Naive thymus-derived CD4-positive, alpha-beta T cell (primary cell): ENCODE results near the gene NBPF3. TPM values are rescaled to one million over a fixed set of nuclear protein-coding genes. Genes with fewer than 3 reads are reported as not detected.
A peak's percentile ranks its signal among the peaks of the same experiment; 100 is the strongest.
"Not testable (repeated sequence)": the region's sequence is repeated elsewhere in the genome, so short reads cannot be mapped to it uniquely, and the experiment has no call there.

ENCODE experiments used
- ATAC-seq: fragments of 150-1000 bp; cut with Tn5 transposase; 2 replicates; pipeline ENCODE4 v1.10.0; 2021; ENCODE audit warnings: mild to moderate bottlenecking, moderate library complexity
- CTCF ChIA-PET: fragments of 350-600 bp; sonication (Branson Sonifier 250); formaldehyde crosslinking; loops from one replicate; lab custom pipeline; 2021; ENCODE audit warnings: antibody characterized with exemption; lab: Charles Lee
- POLR2A ChIA-PET: fragments of 350-600 bp; sonication (Branson Sonifier 250); formaldehyde crosslinking; loops from one replicate; lab custom pipeline; 2021; ENCODE audit warnings: antibody characterized with exemption, inconsistent platforms; lab: Charles Lee
- DNase-seq, 9 donors: peaks; one replicate each; pipeline versions ENCODE4 v3.0.0 to v3.0.0-alpha.2; 2020 to 2022; ENCODE audit warnings: mixed read lengths in 1 of 9
- H3K27ac ChIP-seq: one replicate; pipeline ENCODE4 v1.7.0; 2013; ENCODE audit warnings: mild to moderate bottlenecking, low read depth, low read length, moderate library complexity
- H3K27me3 ChIP-seq, 2 donors: one replicate each; pipeline ENCODE4 v1.7.0; 2013; ENCODE audit warnings: low read length in 2 of 2, mild to moderate bottlenecking in 2 of 2, moderate library complexity in 2 of 2; ENCODE audit not compliant: control insufficient read depth in 2 of 2, insufficient read depth in 2 of 2
- H3K36me3 ChIP-seq, 3 experiments: 1 replicate in 2 of 3; 2 replicates in 1 of 3; pipeline ENCODE4 v1.7.0; 2013; ENCODE audit warnings: low read length in 3 of 3, mild to moderate bottlenecking in 3 of 3, moderate library complexity in 1 of 3; ENCODE audit not compliant: insufficient read depth in 3 of 3, control insufficient read depth in 2 of 3
- H3K4me1 ChIP-seq, 2 donors: one replicate each; pipeline ENCODE4 v1.7.0; 2013; ENCODE audit warnings: low read length in 2 of 2, mild to moderate bottlenecking in 2 of 2, moderate library complexity in 1 of 2; ENCODE audit not compliant: control insufficient read depth in 2 of 2, insufficient read depth in 2 of 2
- H3K4me3 ChIP-seq: 2 replicates; pipeline ENCODE4 v1.7.0; 2013; ENCODE audit warnings: mild to moderate bottlenecking, low read length
- H3K9me3 ChIP-seq, 3 experiments: 1 replicate in 2 of 3; 2 replicates in 1 of 3; pipeline ENCODE4 v1.7.0; 2013; ENCODE audit warnings: low read length in 3 of 3; ENCODE audit not compliant: control insufficient read depth in 2 of 3
- H3K27ac Mint-ChIP-seq, 9 donors: one replicate each; pipeline ENCODE4 v1.8.0; 2020 to 2022; ENCODE audit warnings: mixed read lengths in 9 of 9, mild to moderate bottlenecking in 8 of 9, moderate library complexity in 5 of 9, inconsistent platforms in 2 of 9
- H3K27me3 Mint-ChIP-seq, 5 donors: one replicate each; pipeline ENCODE4 v1.8.0; 2021 to 2022; ENCODE audit warnings: mixed read lengths in 5 of 5, mild to moderate bottlenecking in 1 of 5
- H3K36me3 Mint-ChIP-seq, 5 donors: one replicate each; pipeline ENCODE4 v1.8.0; 2020 to 2022; ENCODE audit warnings: mixed read lengths in 5 of 5, mild to moderate bottlenecking in 3 of 5, inconsistent platforms in 1 of 5
- H3K4me1 Mint-ChIP-seq, 7 donors: one replicate each; pipeline ENCODE4 v1.8.0; 2020 to 2022; ENCODE audit warnings: mixed read lengths in 7 of 7, mild to moderate bottlenecking in 3 of 7, inconsistent platforms in 1 of 7
- H3K4me3 Mint-ChIP-seq, 10 donors: one replicate each; pipeline ENCODE4 v1.8.0; 2020 to 2022; ENCODE audit warnings: mild to moderate bottlenecking in 10 of 10, mixed read lengths in 10 of 10, moderate library complexity in 6 of 10, inconsistent platforms in 2 of 10
- H3K9me3 Mint-ChIP-seq, 11 donors: one replicate each; pipeline ENCODE4 v1.8.0; 2020 to 2022; ENCODE audit warnings: mixed read lengths in 11 of 11, mild to moderate bottlenecking in 4 of 11, inconsistent platforms in 1 of 11, moderate library complexity in 1 of 11
- intact Hi-C, 2 donors: fragments of 100-400 bp; cut with micrococcal nuclease; formaldehyde crosslinking; loops; one replicate each; pipeline ENCODE4 v1.15.1; 2023
- polyA plus RNA-seq, 2 donors: library from polyadenylated mRNA; unstranded; fragments of 300-500 nt; fragmentation: Illumina TruSeq; gene quantifications; one replicate each; pipeline ENCODE4 v1.2.3, GENCODE V29; 2021
- total RNA-seq, 6 experiments: library from RNA in 5 of 6; stranded (reverse) in 5 of 6; gene quantifications; 1 replicate in 5 of 6; 2 replicates in 1 of 6; pipeline ENCODE4 v1.2.3 and lab custom pipeline; 2021 to 2026

The NBPF3 gene
- total and polyA plus RNA-seq, 7 experiments from 2014 or later: 4.2 to 18.1 (median 11.8) TPM

DNA sequence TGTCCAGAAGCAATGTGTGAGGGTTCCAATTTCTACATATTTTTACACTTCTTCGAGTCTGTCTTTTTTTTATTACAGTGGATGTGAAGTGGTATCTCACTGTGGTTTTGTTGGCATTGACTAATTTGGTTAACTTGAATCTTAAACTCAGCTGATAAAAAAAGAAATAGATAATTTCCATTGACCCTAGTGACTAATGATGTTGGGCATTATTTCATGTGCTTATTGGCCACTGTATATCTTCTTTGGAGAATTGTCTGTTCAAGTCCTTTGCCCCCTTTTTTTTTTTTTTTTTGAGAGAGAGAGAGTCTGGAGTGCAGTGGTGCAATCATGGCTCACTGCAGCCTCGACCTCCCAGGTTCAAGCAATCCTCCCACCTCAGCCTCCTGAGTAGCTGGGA, 33.3 kb upstream of the NBPF3 start:
- Mint-ChIP-seq H3K27ac (no peak overlapping the region), H3K4me1 (no peaks in the 10 kb centered on the region), H3K9me3 (peaks cover 0 to 1% (median 0%) of the 10 kb centered on the region in 11 donors), H3K36me3 (no peaks in the 10 kb centered on the region), H3K4me3 (no peak overlapping the region), H3K27me3 (peaks cover 0 to 36% (median 11%) of the 10 kb centered on the region in 5 donors)
- Histone ChIP-seq H3K4me1 (no peaks in the 10 kb centered on the region), H3K27ac (no peak overlapping the region), H3K9me3 (no peaks in the 10 kb centered on the region), H3K36me3 (no peaks in the 10 kb centered on the region), H3K4me3 (no peak overlapping the region), H3K27me3 (no peaks in the 10 kb centered on the region)
- no peak for DNase-seq
- ATAC-seq: no peak
- ChIA-PET CTCF (no interaction called here), POLR2A (no interaction called here)
- intact Hi-C loops: no loop called here

DNA sequence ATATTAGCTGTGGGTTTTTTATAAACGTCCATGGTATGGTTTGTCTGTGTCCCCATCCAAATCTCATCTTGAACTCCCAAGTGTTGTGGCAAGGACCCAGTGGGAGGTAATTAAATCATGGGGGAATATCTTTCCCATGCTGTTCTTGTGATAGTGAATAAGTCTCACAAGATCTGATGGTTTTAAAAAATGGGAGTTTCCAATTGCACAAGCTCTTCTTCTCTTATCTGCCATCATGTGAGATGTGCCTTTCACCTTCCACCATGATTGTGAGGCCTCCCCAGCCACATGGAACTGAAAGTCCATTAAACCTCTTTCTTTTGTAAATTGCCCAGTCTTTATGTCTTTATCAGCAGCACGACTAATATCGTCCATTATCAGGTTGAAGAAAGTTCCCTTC, 30.0 kb upstream of the NBPF3 start:
- H3K36me3 ChIP-seq, ATAC-seq, H3K9me3 Mint-ChIP-seq, H3K36me3 Mint-ChIP-seq, DNase-seq, POLR2A ChIA-PET, H3K27ac Mint-ChIP-seq, H3K27me3 ChIP-seq, CTCF ChIA-PET, H3K9me3 ChIP-seq, H3K4me3 ChIP-seq, H3K4me1 Mint-ChIP-seq, intact Hi-C loops, H3K4me1 ChIP-seq, H3K27ac ChIP-seq, H3K4me3 Mint-ChIP-seq: not testable (repeated sequence)
- H3K27me3 Mint-ChIP-seq: peaks cover 0 to 34% (median 7%) of the 10 kb centered on the region in 5 donors

DNA sequence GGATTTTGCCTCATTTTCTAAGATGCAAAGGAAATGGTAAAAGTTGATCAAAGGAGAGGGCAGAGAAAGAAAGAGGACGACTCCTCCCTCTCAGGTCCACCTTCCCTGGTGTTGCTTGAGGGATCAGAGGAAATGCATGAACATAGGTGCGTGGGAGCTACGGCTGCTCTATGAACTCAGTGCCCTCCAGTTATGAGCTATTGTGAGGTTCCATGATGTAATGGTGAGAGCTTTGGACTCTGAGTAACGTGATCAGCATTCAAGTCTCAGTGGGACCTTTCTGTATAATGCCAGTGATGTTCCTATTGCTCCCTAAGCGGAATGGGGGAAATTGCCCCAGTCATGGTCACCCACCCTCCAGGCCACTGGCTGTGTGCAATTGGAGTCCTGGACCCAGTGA, 25.9 kb upstream of the NBPF3 start:
- Histone ChIP-seq H3K27ac (no peak overlapping the region), H3K4me1 (no peaks in the 10 kb centered on the region), H3K4me3 (no peak overlapping the region), H3K27me3 (no peaks in the 10 kb centered on the region), H3K9me3 (no peaks in the 10 kb centered on the region), H3K36me3 (no peaks in the 10 kb centered on the region)
- no peak for DNase-seq
- Mint-ChIP-seq H3K4me3 (no peak overlapping the region), H3K27me3 (peaks cover 0 to 45% (median 17%) of the 10 kb centered on the region in 5 donors), H3K27ac (no peak overlapping the region), H3K36me3 (no peaks in the 10 kb centered on the region), H3K4me1 (no peaks in the 10 kb centered on the region), H3K9me3 (peaks cover 0 to 2% (median 0%) of the 10 kb centered on the region in 11 donors)
- ChIA-PET POLR2A (no interaction called here), CTCF (no interaction called here)
- ATAC-seq: no peak
- intact Hi-C loops: no loop called here

DNA sequence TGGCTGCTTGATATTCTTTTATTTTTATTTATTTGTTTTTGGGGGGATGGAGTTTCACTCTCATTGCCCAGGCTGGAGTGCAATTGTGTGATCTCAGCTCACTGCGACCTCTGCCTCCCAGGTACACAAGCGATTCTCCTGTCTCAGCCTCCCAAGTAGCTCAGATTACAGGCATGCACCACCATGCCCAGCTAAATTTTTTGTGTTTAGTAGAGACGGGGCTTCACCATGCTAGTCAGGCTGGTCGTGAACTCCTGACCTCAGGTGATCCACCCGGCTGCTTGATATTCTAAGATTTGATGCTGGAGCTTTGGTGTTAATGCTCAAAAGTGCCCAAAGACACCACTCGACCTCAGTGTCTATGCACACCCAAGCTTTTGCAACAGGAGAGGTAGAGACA, 19.6 kb upstream of the NBPF3 start:
- H3K36me3 ChIP-seq, H3K36me3 Mint-ChIP-seq, H3K4me3 Mint-ChIP-seq, H3K4me1 ChIP-seq, CTCF ChIA-PET, DNase-seq, H3K9me3 Mint-ChIP-seq, ATAC-seq, H3K4me3 ChIP-seq, intact Hi-C loops, H3K27ac Mint-ChIP-seq, H3K4me1 Mint-ChIP-seq, H3K27ac ChIP-seq, H3K9me3 ChIP-seq, POLR2A ChIA-PET, H3K27me3 ChIP-seq: not testable (repeated sequence)
- H3K27me3 Mint-ChIP-seq: peaks cover 22 to 57% (median 30%) of the 10 kb centered on the region in 5 donors

DNA sequence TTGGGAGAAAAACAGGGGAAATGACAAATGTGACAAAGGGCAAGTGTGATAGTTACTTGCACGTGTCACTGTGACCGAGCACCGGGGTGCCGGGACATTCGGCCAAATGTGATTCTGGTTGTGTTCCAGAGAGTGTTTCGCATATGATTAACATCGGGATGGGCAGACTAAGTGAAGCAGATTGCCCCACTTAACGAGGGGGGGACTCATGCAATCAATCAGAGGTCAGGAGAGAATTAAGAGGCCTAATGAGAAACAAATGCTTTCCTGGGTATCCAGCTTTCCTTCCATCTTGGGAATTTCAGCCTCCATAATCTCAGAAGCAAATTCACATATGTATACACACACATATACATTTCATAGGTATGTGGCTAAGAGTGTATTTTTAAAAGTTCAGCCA, 18.6 kb upstream of the NBPF3 start:
- H3K4me1 Mint-ChIP-seq, H3K27ac Mint-ChIP-seq, intact Hi-C loops, POLR2A ChIA-PET, H3K4me1 ChIP-seq, H3K9me3 Mint-ChIP-seq, H3K27me3 ChIP-seq, H3K4me3 Mint-ChIP-seq, H3K27ac ChIP-seq, ATAC-seq, H3K36me3 Mint-ChIP-seq, CTCF ChIA-PET, H3K4me3 ChIP-seq, DNase-seq, H3K36me3 ChIP-seq, H3K9me3 ChIP-seq: not testable (repeated sequence)
- peaks cover 19 to 52% (median 28%) of the 10 kb centered on the region in 5 donors for H3K27me3 Mint-ChIP-seq

DNA sequence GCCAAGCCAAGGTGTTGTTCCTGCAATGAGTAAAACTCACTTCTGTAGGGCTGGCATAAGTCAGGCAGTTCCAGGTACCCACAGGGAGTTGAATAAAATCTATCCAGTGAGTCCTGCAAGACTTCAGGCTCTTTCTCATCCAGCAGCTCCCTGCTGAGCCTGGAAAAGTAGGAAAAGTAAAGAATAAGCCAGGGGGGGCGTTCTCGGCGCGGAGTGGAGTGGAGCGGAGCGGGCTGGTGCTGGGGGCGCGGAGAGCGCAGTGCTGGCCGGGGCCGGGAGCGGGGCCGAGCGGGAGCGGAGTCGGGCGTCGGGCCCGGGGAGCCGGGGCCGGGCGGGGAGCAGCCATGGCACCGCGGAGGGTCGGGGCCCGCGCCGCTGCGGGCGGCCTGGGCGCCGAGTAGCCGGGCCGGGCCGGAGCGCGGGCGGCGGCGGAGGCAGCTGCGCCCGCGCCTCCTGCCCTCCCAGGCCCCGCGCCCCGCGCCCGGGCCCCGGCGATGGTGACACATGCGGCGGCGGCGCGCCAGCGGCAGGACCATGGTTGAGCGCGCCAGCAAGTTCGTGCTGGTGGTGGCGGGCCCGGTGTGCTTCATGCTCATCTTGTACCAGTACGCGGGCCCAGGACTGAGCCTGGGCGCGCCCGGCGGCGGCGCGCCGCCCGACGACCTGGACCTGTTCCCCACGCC, 12.0 kb upstream of the NBPF3 start:
- H3K9me3 Mint-ChIP-seq, H3K36me3 ChIP-seq, H3K27ac ChIP-seq, H3K4me1 Mint-ChIP-seq, DNase-seq, H3K36me3 Mint-ChIP-seq, intact Hi-C loops, CTCF ChIA-PET, H3K27ac Mint-ChIP-seq, H3K27me3 ChIP-seq, H3K4me1 ChIP-seq, POLR2A ChIA-PET, H3K4me3 ChIP-seq, H3K9me3 ChIP-seq: not testable (repeated sequence)
- Mint-ChIP-seq H3K4me3 (peak overlapping the region in 4 of 10 donors; percentile 13 to 53 (median 35)), H3K27me3 (peaks cover 6 to 25% (median 10%) of the 10 kb centered on the region in 5 donors)
- peak; percentile 16 for ATAC-seq

DNA sequence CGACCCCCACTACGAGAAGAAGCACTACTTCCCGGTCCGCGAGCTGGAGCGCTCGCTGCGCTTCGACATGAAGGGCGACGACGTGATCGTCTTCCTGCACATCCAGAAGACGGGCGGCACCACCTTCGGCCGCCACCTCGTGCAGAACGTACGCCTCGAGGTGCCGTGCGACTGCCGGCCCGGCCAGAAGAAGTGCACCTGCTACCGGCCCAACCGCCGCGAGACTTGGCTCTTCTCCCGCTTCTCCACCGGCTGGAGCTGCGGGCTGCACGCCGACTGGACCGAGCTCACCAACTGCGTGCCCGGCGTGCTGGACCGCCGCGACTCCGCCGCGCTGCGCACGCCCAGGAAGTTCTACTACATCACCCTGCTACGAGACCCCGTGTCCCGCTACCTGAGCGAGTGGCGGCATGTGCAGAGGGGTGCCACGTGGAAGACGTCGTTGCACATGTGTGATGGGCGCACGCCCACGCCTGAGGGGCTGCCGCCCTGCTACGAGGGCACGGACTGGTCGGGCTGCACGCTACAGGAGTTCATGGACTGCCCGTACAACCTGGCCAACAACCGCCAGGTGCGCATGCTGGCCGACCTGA, 11.4 kb upstream of the NBPF3 start:
- H3K4me1 ChIP-seq, POLR2A ChIA-PET, H3K4me3 ChIP-seq, H3K27ac ChIP-seq, H3K4me1 Mint-ChIP-seq, intact Hi-C loops, H3K36me3 ChIP-seq, H3K27ac Mint-ChIP-seq, DNase-seq, H3K9me3 Mint-ChIP-seq, H3K9me3 ChIP-seq, H3K36me3 Mint-ChIP-seq, H3K4me3 Mint-ChIP-seq, CTCF ChIA-PET, H3K27me3 ChIP-seq: not testable (repeated sequence)
- H3K27me3 Mint-ChIP-seq: peaks cover 6 to 22% (median 10%) of the 10 kb centered on the region in 5 donors
- peak; percentile 10 for ATAC-seq
